ENCODE results near the gene IFNGR2.
A peak's percentile ranks its signal among the peaks of the same experiment; 100 is the strongest.
"Not testable (repeated sequence)": the region's sequence is repeated elsewhere in the genome, so short reads cannot be mapped to it uniquely, and the experiment has no call there.

IFNGR2 gene

GRCh38 chr21:33369586-33369985 lies 33.6 kb upstream of the IFNGR2 start:
- Mint-ChIP-seq H3K4me3 (no peak overlapping the region), H3K36me3 (ENCODE audit: low read depth) (peaks cover 16% of the 10 kb centered on the region), H3K27me3 (ENCODE audit: low read depth) (no peaks in the 10 kb centered on the region), H3K4me1 (ENCODE audit: low read depth) (peaks cover 1% of the 10 kb centered on the region), H3K27ac (no peak overlapping the region), H3K9me3 (peaks cover 26% of the 10 kb centered on the region)
- DNase-seq (ENCODE audit: low spot score): no peak

GRCh38 chr21:33370305-33370704 lies 32.9 kb upstream of the IFNGR2 start:
- H3K4me1 Mint-ChIP-seq (ENCODE audit: low read depth): peaks cover 4% of the 10 kb centered on the region
- no peak overlapping the region for H3K4me3 Mint-ChIP-seq
- peaks cover 26% of the 10 kb centered on the region for H3K9me3 Mint-ChIP-seq
- no peak overlapping the region for H3K27ac Mint-ChIP-seq
- H3K27me3 Mint-ChIP-seq (ENCODE audit: low read depth): peaks cover 2% of the 10 kb centered on the region
- peaks cover 16% of the 10 kb centered on the region for H3K36me3 Mint-ChIP-seq (ENCODE audit: low read depth)
- no peak for DNase-seq (ENCODE audit: low spot score)

GRCh38 chr21:33371366-33371765 lies 31.8 kb upstream of the IFNGR2 start:
- peaks cover 6% of the 10 kb centered on the region for H3K4me1 Mint-ChIP-seq (ENCODE audit: low read depth)
- no peak for DNase-seq (ENCODE audit: low spot score)
- peaks cover 13% of the 10 kb centered on the region for H3K36me3 Mint-ChIP-seq (ENCODE audit: low read depth)
- no peak overlapping the region for H3K4me3 Mint-ChIP-seq
- H3K27me3 Mint-ChIP-seq (ENCODE audit: low read depth): peaks cover 3% of the 10 kb centered on the region
- no peak overlapping the region for H3K27ac Mint-ChIP-seq
- peaks cover 21% of the 10 kb centered on the region for H3K9me3 Mint-ChIP-seq

GRCh38 chr21:33372582-33372981 lies 30.6 kb upstream of the IFNGR2 start:
- Mint-ChIP-seq H3K9me3 (peaks cover 9% of the 10 kb centered on the region), H3K27me3 (ENCODE audit: low read depth) (peaks cover 10% of the 10 kb centered on the region), H3K4me1 (ENCODE audit: low read depth) (peaks cover 6% of the 10 kb centered on the region), H3K4me3 (no peak overlapping the region), H3K36me3 (ENCODE audit: low read depth) (peaks cover 8% of the 10 kb centered on the region), H3K27ac (no peak overlapping the region)
- no peak for DNase-seq (ENCODE audit: low spot score)

GRCh38 chr21:33373451-33373850 lies 29.8 kb upstream of the IFNGR2 start:
- Mint-ChIP-seq H3K4me3 (no peak overlapping the region), H3K36me3 (ENCODE audit: low read depth) (peaks cover 5% of the 10 kb centered on the region), H3K9me3 (peaks cover 5% of the 10 kb centered on the region), H3K27me3 (ENCODE audit: low read depth) (peaks cover 10% of the 10 kb centered on the region), H3K4me1 (ENCODE audit: low read depth) (peaks cover 6% of the 10 kb centered on the region), H3K27ac (no peak overlapping the region)
- no peak for DNase-seq (ENCODE audit: low spot score)

GRCh38 chr21:33374080-33374449 lies 29.1 kb upstream of the IFNGR2 start:
- peaks cover 12% of the 10 kb centered on the region for H3K27me3 Mint-ChIP-seq (ENCODE audit: low read depth)

GRCh38 chr21:33374450-33375096 lies 28.6 kb upstream of the IFNGR2 start:
- DNase-seq (ENCODE audit: low spot score): no peak
- Mint-ChIP-seq H3K27ac (no peak overlapping the region), H3K4me1 (ENCODE audit: low read depth) (peaks cover 6% of the 10 kb centered on the region), H3K9me3 (peaks cover 3% of the 10 kb centered on the region), H3K36me3 (ENCODE audit: low read depth) (peaks cover 2% of the 10 kb centered on the region), H3K4me3 (no peak overlapping the region), H3K27me3 (ENCODE audit: low read depth) (peaks cover 12% of the 10 kb centered on the region)

More at GRCh38 chr21:33374080-33374449, 29.1 kb upstream of the IFNGR2 start:
- Mint-ChIP-seq H3K36me3 (ENCODE audit: low read depth) (peaks cover 2% of the 10 kb centered on the region), H3K4me1 (ENCODE audit: low read depth) (peaks cover 6% of the 10 kb centered on the region), H3K9me3 (peaks cover 3% of the 10 kb centered on the region), H3K27ac (no peak overlapping the region), H3K4me3 (no peak overlapping the region)
- no peak for DNase-seq (ENCODE audit: low spot score)

- peaks cover 11% of the 10 kb centered on the region for H3K4me1 Mint-ChIP-seq (ENCODE audit: low read depth)
- no peak for DNase-seq (ENCODE audit: low spot score)
- peaks cover 12% of the 10 kb centered on the region for H3K27me3 Mint-ChIP-seq (ENCODE audit: low read depth)
- no peaks in the 10 kb centered on the region for H3K36me3 Mint-ChIP-seq (ENCODE audit: low read depth)
- no peaks in the 10 kb centered on the region for H3K9me3 Mint-ChIP-seq
- H3K27ac Mint-ChIP-seq: no peak overlapping the region
- H3K4me3 Mint-ChIP-seq: no peak overlapping the region
Observed at GRCh38 chr21:33375101-33375644, 28.0 kb upstream of the IFNGR2 start.

GRCh38 chr21:33377221-33377920 lies 25.8 kb upstream of the IFNGR2 start:
- H3K4me1 Mint-ChIP-seq (ENCODE audit: low read depth): peaks cover 31% of the 10 kb centered on the region
- DNase-seq (ENCODE audit: low spot score): no peak
- peaks cover 12% of the 10 kb centered on the region for H3K27me3 Mint-ChIP-seq (ENCODE audit: low read depth)
- H3K4me3 Mint-ChIP-seq: no peak overlapping the region
- H3K27ac Mint-ChIP-seq: no peak overlapping the region
- no peaks in the 10 kb centered on the region for H3K36me3 Mint-ChIP-seq (ENCODE audit: low read depth)
- no peaks in the 10 kb centered on the region for H3K9me3 Mint-ChIP-seq

GRCh38 chr21:33378081-33378480 lies 25.1 kb upstream of the IFNGR2 start:
- no peak overlapping the region for H3K27ac Mint-ChIP-seq
- H3K27me3 Mint-ChIP-seq (ENCODE audit: low read depth): peaks cover 12% of the 10 kb centered on the region
- H3K9me3 Mint-ChIP-seq: no peaks in the 10 kb centered on the region
- H3K4me3 Mint-ChIP-seq: no peak overlapping the region
- H3K36me3 Mint-ChIP-seq (ENCODE audit: low read depth): no peaks in the 10 kb centered on the region
- DNase-seq (ENCODE audit: low spot score): no peak
- H3K4me1 Mint-ChIP-seq (ENCODE audit: low read depth): peaks cover 38% of the 10 kb centered on the region

GRCh38 chr21:33379934-33380333 lies 23.3 kb upstream of the IFNGR2 start:
- not testable (repeated sequence) for DNase-seq (ENCODE audit: low spot score); H3K9me3 Mint-ChIP-seq; H3K36me3 Mint-ChIP-seq (ENCODE audit: low read depth)
- Mint-ChIP-seq H3K4me3 (peak overlapping the region; percentile 48), H3K27me3 (ENCODE audit: low read depth) (peaks cover 12% of the 10 kb centered on the region), H3K4me1 (ENCODE audit: low read depth) (peaks cover 54% of the 10 kb centered on the region), H3K27ac (peak overlapping the region; percentile 81)

GRCh38 chr21:33380483-33380998 lies 22.7 kb upstream of the IFNGR2 start:
- Mint-ChIP-seq H3K4me1 (ENCODE audit: low read depth) (peaks cover 53% of the 10 kb centered on the region), H3K4me3 (peak overlapping the region; percentile 48), H3K36me3 (ENCODE audit: low read depth) (peaks cover under 1% of the 10 kb centered on the region), H3K9me3 (no peaks in the 10 kb centered on the region), H3K27ac (peak overlapping the region; percentile 81), H3K27me3 (ENCODE audit: low read depth) (peaks cover 14% of the 10 kb centered on the region)
- peak; percentile 94 for DNase-seq (ENCODE audit: low spot score)

- Mint-ChIP-seq H3K4me1 (ENCODE audit: low read depth) (peaks cover 53% of the 10 kb centered on the region), H3K4me3 (peak overlapping the region; percentile 55), H3K27me3 (ENCODE audit: low read depth) (peaks cover 15% of the 10 kb centered on the region)
- not testable (repeated sequence) for H3K27ac Mint-ChIP-seq; DNase-seq (ENCODE audit: low spot score); H3K36me3 Mint-ChIP-seq (ENCODE audit: low read depth); H3K9me3 Mint-ChIP-seq
Observed at GRCh38 chr21:33381381-33381780, 21.8 kb upstream of the IFNGR2 start.
